HG02678 (cell line): Measurements from ENCODE around the gene ZNF512B.

Experiments used
- ATAC-seq: cut with Tn5 transposase; IDR thresholded peaks from one replicate; pipeline ENCODE4 v1.9.1; 2021; ENCODE audit warnings: mild to moderate bottlenecking, moderate library complexity; ENCODE audit not compliant: unreplicated experiment

ZNF512B gene

GRCh38 chr20:63951398-63952209, 18.1 kb downstream of the ZNF512B start:
- no peak for ATAC-seq

GRCh38 chr20:63950701-63951397, 18.9 kb downstream of the ZNF512B start:
- ATAC-seq, result no peak

- no peak for ATAC-seq
Observed at GRCh38 chr20:63947638-63948456, 21.9 kb downstream of the ZNF512B start.

- ATAC-seq, result no peak
Observed at GRCh38 chr20:63946986-63947637, 22.6 kb downstream of the ZNF512B start.

- no peak for ATAC-seq
Observed at GRCh38 chr20:63945921-63946920, 23.5 kb downstream of the ZNF512B start.

GRCh38 chr20:63945031-63945658, 24.6 kb downstream of the ZNF512B start:
- no peak for ATAC-seq

- ATAC-seq, result no peak
Observed at GRCh38 chr20:63944078-63944941, 25.4 kb downstream of the ZNF512B start.

- ATAC-seq, result no peak
Observed at GRCh38 chr20:63943808-63944077, 26.0 kb downstream of the ZNF512B start.

GRCh38 chr20:63942969-63943807, 26.5 kb downstream of the ZNF512B start:
- no peak for ATAC-seq

GRCh38 chr20:63942250-63942951, 27.3 kb downstream of the ZNF512B start:
- no peak for ATAC-seq

GRCh38 chr20:63941282-63942081, 28.2 kb downstream of the ZNF512B start:
- no peak for ATAC-seq

- ATAC-seq, result no peak
Observed at GRCh38 chr20:63940472-63941266, 29.1 kb downstream of the ZNF512B start.

- no peak for ATAC-seq
Observed at GRCh38 chr20:63940071-63940471, 29.7 kb downstream of the ZNF512B start.

GRCh38 chr20:63939061-63939935, 30.4 kb downstream of the ZNF512B start:
- no peak for ATAC-seq
